PC-3 (cell line): ENCODE measurements around the gene PRR16. TPM values are rescaled to one million over a fixed set of nuclear protein-coding genes. Genes with fewer than 3 reads are reported as not detected.
A peak's percentile ranks its signal among the peaks of the same experiment; 100 is the strongest.

Experiments
- ATAC-seq: fragments of 200-7000 bp; cut with Tn5 transposase; 2 replicates; pipeline ENCODE4 v1.9.1; 2020; ENCODE audit warnings: mild to moderate bottlenecking, moderate library complexity
- BruUV-seq: library from RNA; stranded (reverse); fragments of 400-500 nt; replicated peaks from 2 replicates; lab custom pipeline; 2021; lab: Mats Ljungman, UMichigan
- CTCF ChIA-PET: fragments of 300-600 bp; sonication (Branson Sonifier 250); formaldehyde crosslinking; loops from one replicate; lab custom pipeline; 2022; ENCODE audit warnings: antibody characterized with exemption; lab: Charles Lee
- POLR2A ChIA-PET: fragments of 300-600 bp; sonication (Branson Sonifier 250); formaldehyde crosslinking; loops from one replicate; lab custom pipeline; 2022; ENCODE audit warnings: antibody characterized with exemption; ENCODE audit not compliant: unreplicated experiment; lab: Charles Lee
- DNase-seq: peaks from one replicate; pipeline ENCODE4 v3.0.0-alpha.2; 2015
- H2AFZ ChIP-seq: fragments of 300-600 bp; sonication (generic); 2 replicates; pipeline ENCODE4 v1.6.0; 2016; ENCODE audit warnings: antibody characterized with exemption, low read length
- H3F3A ChIP-seq: fragments of 300-600 bp; sonication (generic); one replicate; pipeline ENCODE4 v1.6.0; 2017; ENCODE audit warnings: antibody characterized with exemption, low read length, control low read depth, mild to moderate bottlenecking; ENCODE audit not compliant: unreplicated experiment
- H3K27ac ChIP-seq: fragments of 300-600 bp; sonication (generic); 2 replicates; pipeline ENCODE4 v1.5.1; 2016; ENCODE audit warnings: mild to moderate bottlenecking, low read length
- H3K27me3 ChIP-seq: fragments of 300-600 bp; sonication (generic); 2 replicates; pipeline ENCODE4 v1.6.1; 2016; ENCODE audit warnings: low read length, mixed read lengths
- H3K36me3 ChIP-seq: fragments of 300-600 bp; sonication (generic); 2 replicates; pipeline ENCODE4 v1.6.1; 2016; ENCODE audit warnings: low read depth, mixed run types, low read length, mixed read lengths
- H3K4me1 ChIP-seq: fragments of 300-600 bp; sonication (generic); 2 replicates; pipeline ENCODE4 v1.5.1; 2016; ENCODE audit warnings: low read length; ENCODE audit not compliant: insufficient read depth
- H3K4me2 ChIP-seq: fragments of 300-600 bp; sonication (generic); 2 replicates; pipeline ENCODE4 v1.6.0; 2016; ENCODE audit warnings: low read length
- H3K4me3 ChIP-seq: fragments of 300-600 bp; sonication (generic); 2 replicates; pipeline ENCODE4 v1.5.1; 2016; ENCODE audit warnings: mild to moderate bottlenecking, low read length, mixed read lengths
- H3K79me2 ChIP-seq: fragments of 300-600 bp; sonication (generic); 2 replicates; pipeline ENCODE4 v1.6.1; 2017; ENCODE audit warnings: low read length, mixed read lengths
- H3K9ac ChIP-seq: fragments of 300-600 bp; sonication (generic); 2 replicates; pipeline ENCODE4 v1.6.0; 2016; ENCODE audit warnings: mild to moderate bottlenecking, low read length
- H3K9me2 ChIP-seq: fragments of 300-600 bp; sonication (generic); replicated peaks from 2 replicates; pipeline ENCODE4 v1.6.1; 2016; ENCODE audit warnings: mixed run types, low read length, mixed read lengths
- H3K9me3 ChIP-seq: fragments of 300-600 bp; sonication (generic); 2 replicates; pipeline ENCODE4 v1.6.1; 2016; ENCODE audit warnings: low read length, mixed read lengths
- H4K20me1 ChIP-seq: fragments of 300-600 bp; sonication (generic); 2 replicates; pipeline ENCODE4 v1.6.1; 2016; ENCODE audit warnings: low read length, mixed read lengths
- EZH2 ChIP-seq: fragments of 300-600 bp; sonication (generic); IDR thresholded peaks from one replicate; pipeline ENCODE4 v1.6.1; 2017; ENCODE audit warnings: antibody characterized with exemption, mild to moderate bottlenecking, low read length; ENCODE audit not compliant: unreplicated experiment
- EZH2phosphoT487 ChIP-seq: fragments of 300-600 bp; sonication (generic); IDR thresholded peaks from 2 replicates; pipeline ENCODE4 v1.6.1; 2018; ENCODE audit warnings: mild to moderate bottlenecking, antibody characterized with exemption, low read length, borderline replicate concordance
- intact Hi-C: fragments of 100-400 bp; cut with micrococcal nuclease; formaldehyde crosslinking; loops from 2 replicates; pipeline ENCODE4 v1.9.0; 2023
- total RNA-seq: library from RNA; depleted of rRNA; stranded (reverse); fragments of >200 nt; gene quantifications from 2 replicates; pipeline ENCODE4 v1.2.3, GENCODE V29; 2014
- TF ChIP-seq, protein P1 (sequence below): fragments of 300-600 bp; sonication (generic); conservative IDR thresholded peaks from 2 replicates; pipeline ENCODE4 v1.5.1; 2017; ENCODE audit warnings: antibody characterized with exemption, low read depth, mild to moderate bottlenecking, low read length

PRR16 gene
- total RNA-seq, 1 experiment from 2014 or later = 3.6 TPM

DNA sequence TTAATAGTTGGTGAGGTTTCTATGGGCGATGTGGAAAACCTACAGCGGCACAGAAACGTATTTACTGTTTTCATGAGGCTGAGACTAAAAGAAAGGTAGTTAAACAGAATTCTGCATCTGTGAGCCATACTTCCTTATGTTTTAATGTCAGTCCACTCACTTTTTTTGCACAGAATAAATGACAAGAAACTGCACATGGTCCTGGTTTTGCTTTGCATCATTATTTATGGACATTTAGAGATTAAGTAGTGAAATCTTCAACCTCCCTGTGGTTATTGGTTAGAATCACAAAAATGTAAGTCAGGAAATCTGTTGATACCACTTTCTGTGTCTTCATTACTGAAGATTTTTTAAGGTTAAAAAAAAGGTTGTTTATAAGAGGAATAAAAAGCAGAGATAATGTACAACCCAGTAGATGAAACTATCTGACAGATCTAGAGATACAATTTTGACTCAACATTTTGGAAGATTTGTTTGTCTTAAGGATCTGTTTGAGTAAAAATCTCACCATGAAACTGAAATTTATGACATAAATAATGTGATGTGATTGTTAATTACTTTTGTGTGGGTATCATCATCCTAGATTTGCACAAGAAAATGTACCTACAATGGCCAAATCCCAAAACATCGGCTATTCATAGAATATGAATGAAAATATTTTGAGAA lies 2.4 kb downstream of the PRR16 start:
- no peak for TF ChIP-seq EZH2
- TF ChIP-seq, protein P1, sequence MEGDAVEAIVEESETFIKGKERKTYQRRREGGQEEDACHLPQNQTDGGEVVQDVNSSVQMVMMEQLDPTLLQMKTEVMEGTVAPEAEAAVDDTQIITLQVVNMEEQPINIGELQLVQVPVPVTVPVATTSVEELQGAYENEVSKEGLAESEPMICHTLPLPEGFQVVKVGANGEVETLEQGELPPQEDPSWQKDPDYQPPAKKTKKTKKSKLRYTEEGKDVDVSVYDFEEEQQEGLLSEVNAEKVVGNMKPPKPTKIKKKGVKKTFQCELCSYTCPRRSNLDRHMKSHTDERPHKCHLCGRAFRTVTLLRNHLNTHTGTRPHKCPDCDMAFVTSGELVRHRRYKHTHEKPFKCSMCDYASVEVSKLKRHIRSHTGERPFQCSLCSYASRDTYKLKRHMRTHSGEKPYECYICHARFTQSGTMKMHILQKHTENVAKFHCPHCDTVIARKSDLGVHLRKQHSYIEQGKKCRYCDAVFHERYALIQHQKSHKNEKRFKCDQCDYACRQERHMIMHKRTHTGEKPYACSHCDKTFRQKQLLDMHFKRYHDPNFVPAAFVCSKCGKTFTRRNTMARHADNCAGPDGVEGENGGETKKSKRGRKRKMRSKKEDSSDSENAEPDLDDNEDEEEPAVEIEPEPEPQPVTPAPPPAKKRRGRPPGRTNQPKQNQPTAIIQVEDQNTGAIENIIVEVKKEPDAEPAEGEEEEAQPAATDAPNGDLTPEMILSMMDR = no peak
- TF ChIP-seq EZH2phosphoT487 = no peak
- Histone ChIP-seq H3K9me3 (no peaks in the 10 kb centered on the region), H3K36me3 (no peaks in the 10 kb centered on the region), H3K4me3 (peak overlapping the region; percentile 62), H3K9ac (0 out of 2 replicates have a peak overlapping the region, but pooled peaks have one; percentile 3), H4K20me1 (no peaks in the 10 kb centered on the region), H3K4me2 (peak overlapping the region; percentile 97), H3K27ac (no peak overlapping the region), H3K4me1 (0 out of 2 replicates have a peak, but pooled peaks cover 4% of the 10 kb centered on the region), H3K79me2 (peaks cover 6% of the 10 kb centered on the region; the same call in 1 of the 2 replicates), H3K9me2 (no peaks in the 10 kb centered on the region), H2AFZ (peak overlapping the region; percentile 77), H3F3A (no peaks in the 10 kb centered on the region), H3K27me3 (no peaks in the 10 kb centered on the region)
- CTCF ChIA-PET = no interaction called here
- DNase-seq = no peak
- BruUV-seq = no TSS peak
- intact Hi-C loops = loop anchor here (5.0 to 10.0 kb wide), 3 partner anchors 148 to 216 kb away; no protein-coding TSS in a partner anchor
- POLR2A ChIA-PET = no interaction called here
- no peak for ATAC-seq

DNA sequence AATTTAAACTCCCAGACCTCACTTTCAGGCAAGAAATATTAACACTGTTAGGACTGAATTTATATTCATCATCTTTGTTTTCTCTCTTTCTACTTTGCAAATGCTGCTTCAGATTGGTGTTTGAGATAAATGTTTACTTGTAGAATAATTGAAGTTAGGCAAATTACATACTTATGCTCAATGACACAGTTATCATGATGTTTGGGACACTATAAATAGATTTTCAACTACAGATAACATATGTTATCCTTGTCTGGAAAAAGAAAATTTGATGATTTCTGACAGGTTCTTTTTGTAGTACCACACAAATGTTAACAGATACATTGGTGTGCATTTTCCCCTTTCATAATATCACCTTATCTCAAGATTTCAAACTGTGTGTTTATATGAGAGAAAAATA lies 7.9 kb downstream of the PRR16 start:
- Histone ChIP-seq H3K9me3 (no peaks in the 10 kb centered on the region), H3K9ac (no peak overlapping the region), H3K79me2 (peaks cover 6% of the 10 kb centered on the region; the same call in 1 of the 2 replicates), H3K4me2 (no peak overlapping the region), H2AFZ (no peak overlapping the region), H3K36me3 (no peaks in the 10 kb centered on the region), H3K27me3 (no peaks in the 10 kb centered on the region), H3K4me3 (no peak overlapping the region), H4K20me1 (no peaks in the 10 kb centered on the region), H3K4me1 (no peaks in the 10 kb centered on the region), H3F3A (no peaks in the 10 kb centered on the region), H3K9me2 (no peaks in the 10 kb centered on the region), H3K27ac (no peak overlapping the region)
- BruUV-seq = no TSS peak
- DNase-seq = no peak
- POLR2A ChIA-PET = no interaction called here
- CTCF ChIA-PET = no interaction called here
- TF ChIP-seq, protein P1 = no peak
- TF ChIP-seq EZH2phosphoT487 (no peak), EZH2 (no peak)
- no peak for ATAC-seq
- intact Hi-C loops = no loop called here

DNA sequence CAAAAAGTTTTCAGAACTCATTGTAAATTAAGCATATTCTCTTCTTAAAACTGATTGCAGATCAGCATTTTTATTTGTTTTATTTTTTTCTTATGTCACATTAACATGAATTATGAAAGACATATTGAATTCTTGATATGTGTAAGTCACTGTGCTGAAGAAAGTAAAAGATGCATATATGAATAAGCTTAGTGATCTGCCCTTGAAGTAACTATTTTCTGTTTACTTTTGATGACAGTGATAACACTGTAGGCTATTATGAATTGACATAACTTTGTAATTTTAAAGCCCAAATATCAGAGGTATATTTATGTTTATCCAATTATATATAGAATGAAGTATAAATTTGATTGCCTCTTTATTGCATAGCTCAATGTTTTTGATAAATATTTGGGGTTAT lies 8.8 kb downstream of the PRR16 start:
- POLR2A ChIA-PET = interaction anchor here (0.6 kb wide), 1 partner anchor 146 kb away, joined by 5 read pairs; no protein-coding TSS in a partner anchor
- intact Hi-C loops = no loop called here
- Histone ChIP-seq H3K9ac (no peak overlapping the region), H3K4me1 (no peaks in the 10 kb centered on the region), H3K36me3 (no peaks in the 10 kb centered on the region), H3K9me2 (no peaks in the 10 kb centered on the region), H2AFZ (no peak overlapping the region), H3K4me3 (no peak overlapping the region), H4K20me1 (no peaks in the 10 kb centered on the region), H3K4me2 (no peak overlapping the region), H3K27ac (no peak overlapping the region), H3K27me3 (no peaks in the 10 kb centered on the region), H3F3A (no peaks in the 10 kb centered on the region), H3K79me2 (0 out of 2 replicates have a peak, but pooled peaks cover 6% of the 10 kb centered on the region), H3K9me3 (no peaks in the 10 kb centered on the region)
- DNase-seq = no peak
- CTCF ChIA-PET = no interaction called here
- ATAC-seq = no peak
- no peak for TF ChIP-seq EZH2phosphoT487
- TF ChIP-seq EZH2 = no peak
- TF ChIP-seq, protein P1 = no peak
- no TSS peak for BruUV-seq
